ENCODE results near the gene IRF4.

GRCh38 chr6:343226-343935 lies 48.2 kb upstream of the IRF4 start:
- TF ChIP-seq GLIS3 (CRISPR knock-in tag; IDR thresholded peaks at IDR 0.05) (no peak), ESRRG (CRISPR knock-in tag; IDR thresholded peaks at IDR 0.05) (no peak)

Data from SK-N-SH treated with all-trans-retinoic acid at 6 μM for 48 hours (cell line).